Gastroesophageal sphincter (tissue), 4 donors: ENCODE measurements around the gene NOD2. TPM values are rescaled to one million over a fixed set of nuclear protein-coding genes. Genes with fewer than 3 reads are reported as not detected.

Source experiments
- ATAC-seq: fragments of 150-250 bp; one replicate; pipeline ENCODE4 v1.9.1; 2016; ENCODE audit warnings: mild to moderate bottlenecking, moderate library complexity
- H3K27ac ChIP-seq, 4 donors: fragments of 200-600 bp; sonication (generic) in 3 of 4; 1 replicate in 3 of 4; 2 replicates in 1 of 4; pipeline ENCODE4 v1.5.1; 2016 to 2019
- H3K27me3 ChIP-seq: fragments of 200-600 bp; sonication (generic); one replicate; pipeline ENCODE4 v1.5.1; 2019
- H3K36me3 ChIP-seq, 2 donors: fragments of 200-600 bp; sonication (generic); one replicate each; pipeline ENCODE4 v1.5.1; 2019; ENCODE audit warnings: control low read depth in 1 of 2
- H3K4me1 ChIP-seq, 3 donors: fragments of 200-600 bp; sonication (generic); 1 replicate in 2 of 3; 2 replicates in 1 of 3; pipeline ENCODE4 v1.5.1; 2016 to 2019; ENCODE audit warnings: control low read depth in 2 of 3
- H3K4me3 ChIP-seq, 2 donors: fragments of 200-600 bp; sonication (generic); one replicate each; pipeline ENCODE4 v1.5.1; 2019; ENCODE audit warnings: mild to moderate bottlenecking in 1 of 2, moderate library complexity in 1 of 2
- H3K9me3 ChIP-seq, 3 donors: fragments of 200-600 bp; sonication (generic); one replicate each; pipeline ENCODE4 v1.5.1; 2017 to 2019; ENCODE audit warnings: control low read depth in 2 of 3
- CTCF ChIP-seq, 4 experiments: fragments of 200-600 bp in 2 of 4; fragments of 450-650 bp in 2 of 4; sonication (generic) in 1 of 4; IDR thresholded peaks; one replicate each; pipeline ENCODE4 v1.5.1; 2017 to 2019; ENCODE audit warnings: antibody characterized with exemption in 4 of 4, mild to moderate bottlenecking in 2 of 4, moderate library complexity in 2 of 4
- EP300 ChIP-seq: sonication (generic); formaldehyde crosslinking; IDR thresholded peaks from one replicate; pipeline ENCODE4 v1.6.1; 2017; ENCODE audit warnings: antibody characterized with exemption, mild to moderate bottlenecking
- POLR2A ChIP-seq, 2 donors: fragments of 450-650 bp; IDR thresholded peaks; one replicate each; pipeline ENCODE4 v1.6.1; 2017; ENCODE audit warnings: antibody characterized with exemption in 2 of 2, mild to moderate bottlenecking in 2 of 2, moderate library complexity in 1 of 2
- POLR2AphosphoS5 ChIP-seq: sonication (generic); formaldehyde crosslinking; IDR thresholded peaks from one replicate; pipeline ENCODE4 v1.6.1; 2017; ENCODE audit warnings: antibody characterized with exemption
- WGBS, 2 donors: methylation state at CpG; one replicate each; pipeline ENCODE4 v1.1.5; 2018; ENCODE audit warnings: low coverage in 1 of 2; 5-methylcytosine and 5-hydroxymethylcytosine counted together
- total RNA-seq, 4 donors: library from RNA; depleted of rRNA; stranded (reverse); fragments of >200 nt; gene quantifications; one replicate each; pipeline ENCODE4 v1.1.0, GENCODE V29; 2016

Gene NOD2
- total RNA-seq, 4 donors from 2014 or later: 0.82 to 5.9 (median 3.5) TPM

DNA sequence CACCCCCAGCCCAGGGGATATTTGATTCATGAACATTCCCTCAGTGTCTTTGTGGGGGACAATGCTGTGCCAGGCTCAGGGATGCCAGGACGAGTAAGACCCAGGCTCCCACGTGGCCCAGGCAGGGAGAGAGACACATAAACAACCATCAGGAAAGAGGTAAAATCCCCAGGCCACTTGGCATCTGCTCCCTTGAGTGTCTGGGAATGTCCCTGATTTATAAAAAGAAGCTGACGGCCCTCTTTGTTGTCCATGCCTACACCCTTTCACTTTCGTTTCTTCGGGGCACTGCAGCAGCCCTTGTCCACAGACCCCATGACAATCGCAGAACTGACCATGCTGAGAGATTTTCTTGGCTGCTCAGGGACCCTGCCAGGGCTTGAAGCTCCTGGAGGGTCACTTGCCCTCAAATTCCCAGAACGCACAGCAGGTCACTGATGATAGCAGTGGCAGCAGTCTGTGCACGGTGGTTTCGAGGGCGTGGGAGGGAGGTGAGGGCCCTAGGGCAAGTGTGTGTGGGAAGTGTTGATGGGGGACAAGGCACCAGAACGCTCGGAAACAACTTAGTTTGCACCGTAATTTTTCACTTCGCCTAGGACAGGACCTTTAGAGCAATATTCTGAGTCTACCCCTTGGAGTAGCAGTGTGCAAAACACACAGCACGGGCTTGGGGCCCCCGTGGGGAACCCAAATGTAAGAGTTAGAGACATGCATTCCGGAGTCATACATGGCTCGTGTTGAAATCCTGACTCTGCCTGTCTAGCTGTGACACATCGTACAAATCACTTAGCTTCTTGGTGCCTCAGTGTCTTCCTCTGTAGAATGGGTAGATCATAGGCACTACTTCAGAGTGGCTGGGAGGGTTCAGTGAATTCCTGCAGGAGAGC lies 4.7 kb downstream of the NOD2 start:
- WGBS, 2 donors: 27 to 44% methylated on average over 7 to 8 of the region's 19 CpGs
- TF ChIP-seq POLR2AphosphoS5: no peak
- TF ChIP-seq EP300: no peak
- TF ChIP-seq POLR2A (IDR thresholded peaks at IDR 0.05): no peak
- no peak for TF ChIP-seq CTCF (IDR thresholded peaks at IDR 0.05)
- peak overlapping the region in 3 of 4 donors; percentile 53 to 71 (median 63) for H3K27ac ChIP-seq
- ATAC-seq: peak; percentile 52
- no peaks in the 10 kb centered on the region for H3K9me3 ChIP-seq
- no peaks in the 10 kb centered on the region for H3K27me3 ChIP-seq
- H3K4me1 ChIP-seq: peaks cover 0 to 47% (median 13%) of the 10 kb centered on the region in 3 donors
- H3K4me3 ChIP-seq: peak overlapping the region; percentile 40 to 45
- no peaks in the 10 kb centered on the region for H3K36me3 ChIP-seq

GRCh38 chr16:50699326-50700159 lies 6.1 kb downstream of the NOD2 start:
- Histone ChIP-seq H3K4me3 (no peak overlapping the region), H3K36me3 (no peaks in the 10 kb centered on the region), H3K27me3 (no peaks in the 10 kb centered on the region), H3K9me3 (peaks cover 0 to 10% (median 0%) of the 10 kb centered on the region in 3 donors), H3K4me1 (peaks cover 0 to 33% (median 13%) of the 10 kb centered on the region in 3 donors), H3K27ac (no peak overlapping the region)
- TF ChIP-seq CTCF (IDR thresholded peaks at IDR 0.05): no peak
- TF ChIP-seq EP300: no peak
- TF ChIP-seq POLR2AphosphoS5: no peak
- TF ChIP-seq POLR2A (IDR thresholded peaks at IDR 0.05): no peak
- WGBS, 2 donors: 63 to 90% methylated on average over 1 to 5 of the region's 19 CpGs
- ATAC-seq: no peak

DNA sequence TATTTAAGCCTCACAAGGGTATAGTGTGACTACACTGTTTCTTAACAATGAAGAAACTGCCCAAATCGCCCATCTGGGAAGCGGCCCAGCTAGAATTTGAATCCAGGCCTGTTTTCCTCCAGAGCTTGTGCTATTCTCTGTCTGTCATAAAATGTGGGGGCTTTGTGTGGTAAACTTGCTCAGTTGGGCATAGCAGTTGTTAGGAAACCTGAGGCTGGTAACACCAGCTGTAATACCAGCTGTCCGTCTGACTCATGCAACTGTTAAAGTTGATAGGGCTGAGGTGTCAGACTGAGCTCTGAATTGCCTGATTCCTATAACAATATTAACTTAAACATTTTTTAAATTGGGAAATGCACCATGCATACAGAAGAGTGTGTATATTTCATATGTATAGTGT lies 9.3 kb downstream of the NOD2 start:
- ATAC-seq: no peak
- whole genome bisulfite sequencing, 2 donors: 87 to 100% methylated on average over 1 to 3 of the region's 3 CpGs

DNA sequence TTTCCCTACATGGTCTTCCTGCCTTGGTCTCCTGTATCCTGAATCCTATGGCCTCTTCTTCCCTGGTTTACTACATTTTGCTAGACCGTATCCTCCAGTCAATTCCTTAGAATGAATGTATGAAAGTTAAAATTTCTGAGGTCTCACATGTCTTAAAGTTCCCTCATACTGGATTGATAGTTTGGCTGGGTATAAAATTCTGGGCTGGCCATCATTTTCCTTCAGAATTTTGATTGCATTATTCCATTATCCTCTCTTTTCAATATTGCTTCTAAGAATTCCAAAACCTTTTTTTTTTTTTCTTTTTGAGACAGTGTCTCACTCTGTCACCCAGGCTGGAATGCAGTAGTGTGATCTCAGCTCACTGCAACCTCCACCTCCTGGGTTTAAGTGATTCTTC lies 10.8 kb downstream of the NOD2 start:
- H3K4me1 ChIP-seq: no peaks in the 10 kb centered on the region
- no peak overlapping the region for H3K4me3 ChIP-seq
- no peaks in the 10 kb centered on the region for H3K27me3 ChIP-seq
- H3K36me3 ChIP-seq: no peaks in the 10 kb centered on the region
- H3K27ac ChIP-seq: no peak overlapping the region
- no peak for TF ChIP-seq CTCF (IDR thresholded peaks at IDR 0.05)
- WGBS, 2 donors: 81 to 90% methylated on average over 1 of the region's 1 CpG
- no peak for ATAC-seq
- H3K9me3 ChIP-seq: peaks cover 0 to 19% (median 0%) of the 10 kb centered on the region in 3 donors

More for the DNA sequence above, 9.3 kb downstream of the NOD2 start:
- no peak for TF ChIP-seq EP300
- no peak for TF ChIP-seq POLR2A (IDR thresholded peaks at IDR 0.05)
- no peak for TF ChIP-seq CTCF (IDR thresholded peaks at IDR 0.05)
- no peak for TF ChIP-seq POLR2AphosphoS5
- Histone ChIP-seq H3K36me3 (no peaks in the 10 kb centered on the region), H3K27me3 (no peaks in the 10 kb centered on the region), H3K4me1 (peaks cover 0 to 7% (median 0%) of the 10 kb centered on the region in 3 donors), H3K9me3 (peaks cover 0 to 19% (median 0%) of the 10 kb centered on the region in 3 donors), H3K27ac (no peak overlapping the region), H3K4me3 (no peak overlapping the region)
